GM23338 (cell line): ENCODE measurements around the gene CELF4. TPM values are rescaled to one million over a fixed set of nuclear protein-coding genes. Genes with fewer than 3 reads are reported as not detected.

Experiments
- ATAC-seq: fragments of 200-7000 bp; cut with Tn5 transposase; 3 replicates; pipeline ENCODE4 v1.9.1; 2020
- DNase-seq: peaks from one replicate; pipeline ENCODE4 v3.0.0-alpha.2; 2015; ENCODE audit warnings: low spot score
- H2AFZ ChIP-seq: fragments of 200-600 bp; sonication (generic); 2 replicates; pipeline ENCODE4 v1.8.0; 2016; ENCODE audit warnings: antibody characterized with exemption, mild to moderate bottlenecking, moderate library complexity
- H3F3A ChIP-seq: fragments of 200-600 bp; sonication (generic); replicated peaks from 2 replicates; pipeline ENCODE4 v1.8.0; 2017; ENCODE audit warnings: antibody characterized with exemption, mixed run types, low read depth
- H3K27ac ChIP-seq: fragments of 200-600 bp; sonication (generic); 2 replicates; pipeline ENCODE4 v1.6.1; 2016; ENCODE audit warnings: low read depth
- H3K27me3 ChIP-seq: fragments of 200-600 bp; sonication (generic); 2 replicates; pipeline ENCODE4 v1.8.0; 2016; ENCODE audit warnings: mild to moderate bottlenecking, mixed run types, moderate library complexity; ENCODE audit not compliant: insufficient read depth
- H3K36me3 ChIP-seq: fragments of 200-600 bp; sonication (generic); 2 replicates; pipeline ENCODE4 v1.8.0; 2016; ENCODE audit warnings: mild to moderate bottlenecking; ENCODE audit not compliant: insufficient read depth
- H3K4me1 ChIP-seq: fragments of 200-600 bp; sonication (generic); 2 replicates; pipeline ENCODE4 v1.8.0; 2016; ENCODE audit warnings: mild to moderate bottlenecking, moderate library complexity; ENCODE audit not compliant: insufficient read depth
- H3K4me2 ChIP-seq: fragments of 200-600 bp; sonication (generic); 2 replicates; pipeline ENCODE4 v1.7.1; 2017; ENCODE audit warnings: mixed run types
- H3K4me3 ChIP-seq: fragments of 200-600 bp; sonication (generic); 2 replicates; pipeline ENCODE4 v1.6.1; 2016; ENCODE audit warnings: mixed run types
- H3K79me2 ChIP-seq: fragments of 200-600 bp; sonication (generic); replicated peaks from 2 replicates; pipeline ENCODE4 v1.8.0; 2017; ENCODE audit warnings: mild to moderate bottlenecking; ENCODE audit not compliant: insufficient read depth
- H3K9me2 ChIP-seq: fragments of 200-600 bp; sonication (generic); 2 replicates; pipeline ENCODE4 v1.8.0; 2017; ENCODE audit not compliant: insufficient read depth
- H4K20me1 ChIP-seq: fragments of 200-600 bp; sonication (generic); replicated peaks from 2 replicates; pipeline ENCODE4 v1.8.0; 2017; ENCODE audit warnings: mild to moderate bottlenecking; ENCODE audit not compliant: insufficient read depth
- H3K27ac Mint-ChIP-seq: 2 replicates; pipeline ENCODE4 v1.8.0; 2020; ENCODE audit warnings: inconsistent platforms, mild to moderate bottlenecking, moderate library complexity, mixed read lengths
- H3K27me3 Mint-ChIP-seq: 3 replicates; pipeline ENCODE4 v1.8.0; 2022; ENCODE audit warnings: low read depth, mild to moderate bottlenecking, moderate library complexity, mixed read lengths, inconsistent platforms; ENCODE audit not compliant: insufficient read depth, poor library complexity
- H3K36me3 Mint-ChIP-seq: 3 replicates; pipeline ENCODE4 v1.8.0; 2021; ENCODE audit warnings: low read depth, mild to moderate bottlenecking, inconsistent platforms, moderate library complexity, mixed read lengths
- H3K4me1 Mint-ChIP-seq: 3 replicates; pipeline ENCODE4 v1.8.0; 2020; ENCODE audit warnings: mild to moderate bottlenecking, inconsistent platforms, mixed read lengths
- H3K4me3 Mint-ChIP-seq: 3 replicates; pipeline ENCODE4 v1.8.0; 2021; ENCODE audit warnings: moderate library complexity, mild to moderate bottlenecking, inconsistent platforms, mixed read lengths
- H3K9me3 Mint-ChIP-seq: 3 replicates; pipeline ENCODE4 v1.8.0; 2020; ENCODE audit warnings: moderate library complexity, mild to moderate bottlenecking, inconsistent platforms, mixed read lengths
- EZH2 ChIP-seq: fragments of 200-600 bp; sonication (generic); IDR thresholded peaks from one replicate; pipeline ENCODE4 v1.8.0; 2017; ENCODE audit warnings: antibody characterized with exemption, mild to moderate bottlenecking, low read depth; ENCODE audit not compliant: unreplicated experiment
- JUNB ChIP-seq: IDR thresholded peaks from one replicate; pipeline ENCODE4 v1.6.1; 2016; ENCODE audit warnings: antibody characterized with exemption; ENCODE audit not compliant: unreplicated experiment
- POLR2AphosphoS5 ChIP-seq: IDR thresholded peaks from 2 replicates; pipeline ENCODE4 v1.6.1; 2016; ENCODE audit warnings: antibody characterized with exemption, low read depth
- polyA plus RNA-seq: library from polyadenylated mRNA; unstranded; fragments of >200 nt; fragmentation: Nextera tagmentation; extraction: Ambion mirVana; gene quantifications from 2 replicates; pipeline ENCODE4 v1.2.1, GENCODE V29; 2016
- total RNA-seq: library from RNA; depleted of rRNA; stranded (reverse); fragments of >200 nt; shearing (Covaris generic); gene quantifications from 2 replicates; pipeline ENCODE4 v1.2.3, GENCODE V29; 2014
- TF ChIP-seq, protein P1 (sequence below): fragments of 250-450 bp; sonication (Bioruptor Pico); IDR thresholded peaks from 2 replicates; pipeline ENCODE4 v1.5.0; 2020; ENCODE audit warnings: mild to moderate bottlenecking, moderate library complexity
- TF ChIP-seq, protein P2 (sequence below), 2 experiments: fragments of 200-600 bp in 1 of 2; sonication (generic) in 1 of 2; conservative IDR thresholded peaks; 2 replicates each; pipeline versions ENCODE4 v1.5.1 to v1.6.1; 2016 to 2017; ENCODE audit warnings: antibody characterized with exemption in 2 of 2, low read depth in 2 of 2, mild to moderate bottlenecking in 2 of 2, moderate library complexity in 1 of 2

The CELF4 gene
- total and polyA plus RNA-seq, 2 experiments from 2014 or later = 2.6 to 6.7 TPM

DNA sequence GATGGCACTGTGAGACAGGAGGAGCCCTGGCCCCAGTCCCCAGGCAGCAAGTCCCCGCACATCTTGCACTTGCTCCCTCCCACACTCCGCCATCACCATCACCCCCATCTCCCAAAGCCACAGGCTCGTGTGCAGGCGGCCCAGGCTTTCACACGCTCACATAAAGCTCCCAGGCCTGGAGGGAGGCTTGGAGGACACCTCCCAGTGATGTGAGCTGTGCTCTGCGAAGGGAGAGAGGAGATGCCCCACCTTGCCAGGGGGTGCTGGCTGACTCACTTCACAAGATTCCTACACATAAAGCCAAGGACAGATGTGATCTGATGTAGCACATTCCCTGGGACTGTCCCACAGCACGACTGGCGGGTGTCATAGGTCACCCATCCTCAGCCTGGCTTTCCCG is 28.9 kb downstream of the CELF4 start (continued):
- TF ChIP-seq, protein P1, sequence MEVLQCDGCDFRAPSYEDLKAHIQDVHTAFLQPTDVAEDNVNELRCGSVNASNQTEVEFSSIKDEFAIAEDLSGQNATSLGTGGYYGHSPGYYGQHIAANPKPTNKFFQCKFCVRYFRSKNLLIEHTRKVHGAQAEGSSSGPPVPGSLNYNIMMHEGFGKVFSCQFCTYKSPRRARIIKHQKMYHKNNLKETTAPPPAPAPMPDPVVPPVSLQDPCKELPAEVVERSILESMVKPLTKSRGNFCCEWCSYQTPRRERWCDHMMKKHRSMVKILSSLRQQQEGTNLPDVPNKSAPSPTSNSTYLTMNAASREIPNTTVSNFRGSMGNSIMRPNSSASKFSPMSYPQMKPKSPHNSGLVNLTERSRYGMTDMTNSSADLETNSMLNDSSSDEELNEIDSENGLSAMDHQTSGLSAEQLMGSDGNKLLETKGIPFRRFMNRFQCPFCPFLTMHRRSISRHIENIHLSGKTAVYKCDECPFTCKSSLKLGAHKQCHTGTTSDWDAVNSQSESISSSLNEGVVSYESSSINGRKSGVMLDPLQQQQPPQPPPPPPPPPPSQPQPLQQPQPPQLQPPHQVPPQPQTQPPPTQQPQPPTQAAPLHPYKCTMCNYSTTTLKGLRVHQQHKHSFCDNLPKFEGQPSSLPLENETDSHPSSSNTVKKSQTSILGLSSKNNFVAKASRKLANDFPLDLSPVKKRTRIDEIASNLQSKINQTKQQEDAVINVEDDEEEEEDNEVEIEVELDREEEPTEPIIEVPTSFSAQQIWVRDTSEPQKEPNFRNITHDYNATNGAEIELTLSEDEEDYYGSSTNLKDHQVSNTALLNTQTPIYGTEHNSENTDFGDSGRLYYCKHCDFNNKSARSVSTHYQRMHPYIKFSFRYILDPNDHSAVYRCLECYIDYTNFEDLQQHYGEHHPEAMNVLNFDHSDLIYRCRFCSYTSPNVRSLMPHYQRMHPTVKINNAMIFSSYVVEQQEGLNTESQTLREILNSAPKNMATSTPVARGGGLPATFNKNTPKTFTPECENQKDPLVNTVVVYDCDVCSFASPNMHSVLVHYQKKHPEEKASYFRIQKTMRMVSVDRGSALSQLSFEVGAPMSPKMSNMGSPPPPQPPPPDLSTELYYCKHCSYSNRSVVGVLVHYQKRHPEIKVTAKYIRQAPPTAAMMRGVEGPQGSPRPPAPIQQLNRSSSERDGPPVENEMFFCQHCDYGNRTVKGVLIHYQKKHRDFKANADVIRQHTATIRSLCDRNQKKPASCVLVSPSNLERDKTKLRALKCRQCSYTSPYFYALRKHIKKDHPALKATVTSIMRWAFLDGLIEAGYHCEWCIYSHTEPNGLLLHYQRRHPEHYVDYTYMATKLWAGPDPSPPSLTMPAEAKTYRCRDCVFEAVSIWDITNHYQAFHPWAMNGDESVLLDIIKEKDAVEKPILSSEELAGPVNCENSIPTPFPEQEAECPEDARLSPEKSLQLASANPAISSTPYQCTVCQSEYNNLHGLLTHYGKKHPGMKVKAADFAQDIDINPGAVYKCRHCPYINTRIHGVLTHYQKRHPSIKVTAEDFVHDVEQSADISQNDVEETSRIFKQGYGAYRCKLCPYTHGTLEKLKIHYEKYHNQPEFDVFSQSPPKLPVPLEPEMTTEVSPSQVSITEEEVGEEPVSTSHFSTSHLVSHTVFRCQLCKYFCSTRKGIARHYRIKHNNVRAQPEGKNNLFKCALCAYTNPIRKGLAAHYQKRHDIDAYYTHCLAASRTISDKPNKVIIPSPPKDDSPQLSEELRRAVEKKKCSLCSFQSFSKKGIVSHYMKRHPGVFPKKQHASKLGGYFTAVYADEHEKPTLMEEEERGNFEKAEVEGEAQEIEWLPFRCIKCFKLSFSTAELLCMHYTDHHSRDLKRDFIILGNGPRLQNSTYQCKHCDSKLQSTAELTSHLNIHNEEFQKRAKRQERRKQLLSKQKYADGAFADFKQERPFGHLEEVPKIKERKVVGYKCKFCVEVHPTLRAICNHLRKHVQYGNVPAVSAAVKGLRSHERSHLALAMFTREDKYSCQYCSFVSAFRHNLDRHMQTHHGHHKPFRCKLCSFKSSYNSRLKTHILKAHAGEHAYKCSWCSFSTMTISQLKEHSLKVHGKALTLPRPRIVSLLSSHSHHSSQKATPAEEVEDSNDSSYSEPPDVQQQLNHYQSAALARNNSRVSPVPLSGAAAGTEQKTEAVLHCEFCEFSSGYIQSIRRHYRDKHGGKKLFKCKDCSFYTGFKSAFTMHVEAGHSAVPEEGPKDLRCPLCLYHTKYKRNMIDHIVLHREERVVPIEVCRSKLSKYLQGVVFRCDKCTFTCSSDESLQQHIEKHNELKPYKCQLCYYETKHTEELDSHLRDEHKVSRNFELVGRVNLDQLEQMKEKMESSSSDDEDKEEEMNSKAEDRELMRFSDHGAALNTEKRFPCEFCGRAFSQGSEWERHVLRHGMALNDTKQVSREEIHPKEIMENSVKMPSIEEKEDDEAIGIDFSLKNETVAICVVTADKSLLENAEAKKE = no peak
- no peak for TF ChIP-seq POLR2AphosphoS5
- TF ChIP-seq JUNB = no peak
- TF ChIP-seq, protein P2, sequence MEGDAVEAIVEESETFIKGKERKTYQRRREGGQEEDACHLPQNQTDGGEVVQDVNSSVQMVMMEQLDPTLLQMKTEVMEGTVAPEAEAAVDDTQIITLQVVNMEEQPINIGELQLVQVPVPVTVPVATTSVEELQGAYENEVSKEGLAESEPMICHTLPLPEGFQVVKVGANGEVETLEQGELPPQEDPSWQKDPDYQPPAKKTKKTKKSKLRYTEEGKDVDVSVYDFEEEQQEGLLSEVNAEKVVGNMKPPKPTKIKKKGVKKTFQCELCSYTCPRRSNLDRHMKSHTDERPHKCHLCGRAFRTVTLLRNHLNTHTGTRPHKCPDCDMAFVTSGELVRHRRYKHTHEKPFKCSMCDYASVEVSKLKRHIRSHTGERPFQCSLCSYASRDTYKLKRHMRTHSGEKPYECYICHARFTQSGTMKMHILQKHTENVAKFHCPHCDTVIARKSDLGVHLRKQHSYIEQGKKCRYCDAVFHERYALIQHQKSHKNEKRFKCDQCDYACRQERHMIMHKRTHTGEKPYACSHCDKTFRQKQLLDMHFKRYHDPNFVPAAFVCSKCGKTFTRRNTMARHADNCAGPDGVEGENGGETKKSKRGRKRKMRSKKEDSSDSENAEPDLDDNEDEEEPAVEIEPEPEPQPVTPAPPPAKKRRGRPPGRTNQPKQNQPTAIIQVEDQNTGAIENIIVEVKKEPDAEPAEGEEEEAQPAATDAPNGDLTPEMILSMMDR (conservative IDR thresholded peaks at IDR 0.05; ENCODE audit: low read depth in 2 of 2) = no peak

DNA sequence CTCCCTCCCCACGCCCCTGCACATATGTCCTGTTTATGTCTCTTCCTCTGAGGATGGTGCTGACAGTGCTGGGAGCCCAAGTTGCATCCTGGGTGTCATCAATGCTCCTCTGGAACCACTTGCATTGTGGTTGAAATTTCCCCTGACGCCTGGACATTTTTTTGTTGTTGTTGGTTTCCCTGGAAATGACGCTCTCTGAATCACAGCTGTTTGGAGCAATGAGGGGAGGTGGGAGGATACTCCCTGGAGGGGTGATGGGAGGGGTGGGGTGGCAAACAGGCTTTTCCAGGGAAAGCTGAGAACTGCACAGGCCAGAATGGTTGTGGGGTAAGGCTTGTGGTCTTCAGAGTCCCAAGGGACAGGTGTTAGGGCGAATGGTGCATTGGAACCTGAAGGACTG is 29.6 kb downstream of the CELF4 start:
- H3K27ac Mint-ChIP-seq = no peak overlapping the region
- H3K9me3 Mint-ChIP-seq = no peaks in the 10 kb centered on the region
- H3K4me3 Mint-ChIP-seq = no peak overlapping the region
- no peaks in the 10 kb centered on the region; the same call in 2 of the 3 replicates for H3K36me3 Mint-ChIP-seq
- peaks cover 6% of the 10 kb centered on the region for H3K27me3 Mint-ChIP-seq
- Histone ChIP-seq H4K20me1 (no peaks in the 10 kb centered on the region), H3K4me3 (no peak overlapping the region), H3K9me2 (no peaks in the 10 kb centered on the region), H2AFZ (no peak overlapping the region), H3K36me3 (no peaks in the 10 kb centered on the region), H3K4me1 (peaks cover 33% of the 10 kb centered on the region), H3F3A (peaks cover 2% of the 10 kb centered on the region; the same call in 1 of the 2 replicates), H3K4me2 (no peak overlapping the region), H3K79me2 (no peaks in the 10 kb centered on the region), H3K27ac (no peak overlapping the region), H3K27me3 (no peaks in the 10 kb centered on the region)
- H3K4me1 Mint-ChIP-seq = peaks cover 49% of the 10 kb centered on the region
- DNase-seq (no peak), ATAC-seq (no peak)
- TF ChIP-seq, protein P2 (conservative IDR thresholded peaks at IDR 0.05; ENCODE audit: low read depth in 2 of 2) = no peak
- TF ChIP-seq, protein P1 = no peak
- TF ChIP-seq EZH2 = no peak
